ENCODE data around the gene RYK. TPM values are rescaled to one million over a fixed set of nuclear protein-coding genes. Genes with fewer than 3 reads are reported as not detected.
"Not testable (repeated sequence)": the region's sequence is repeated elsewhere in the genome, so short reads cannot be mapped to it uniquely, and the experiment has no call there.

RYK gene
- total and polyA plus RNA-seq, 8 donors: 15.8 to 128 (median 42.8) TPM

GRCh38 chr3:134281912-134282658 lies 31.4 kb upstream of the RYK start:
- DNase-seq: no peak
- Histone ChIP-seq H3K4me3 (no peak overlapping the region), H3K27me3 (no peaks in the 10 kb centered on the region), H3K27ac (no peak overlapping the region), H3K36me3 (no peaks in the 10 kb centered on the region), H3K9me3 (no peaks in the 10 kb centered on the region), H3K4me1 (no peaks in the 10 kb centered on the region)
- intact Hi-C loops (cut with DNase I; ENCODE audit: low total_unique reads): no loop called here
- TF ChIP-seq EP300 (IDR thresholded peaks at IDR 0.05): no peak
- no peak for TF ChIP-seq POLR2A (IDR thresholded peaks at IDR 0.05)
- no peak for TF ChIP-seq CTCF (IDR thresholded peaks at IDR 0.05)
- no peak for TF ChIP-seq POLR2AphosphoS5 (IDR thresholded peaks at IDR 0.05)
- WGBS, 5 donors: 81 to 94% (median 85%) methylated on average over 2 of the region's 2 CpGs

- no peaks in the 10 kb centered on the region for H3K36me3 ChIP-seq
- no peaks in the 10 kb centered on the region for H3K4me1 ChIP-seq
- no peak overlapping the region for H3K27ac ChIP-seq
- H3K4me3 ChIP-seq: no peak overlapping the region
- no peaks in the 10 kb centered on the region for H3K9me3 ChIP-seq
- no peaks in the 10 kb centered on the region for H3K27me3 ChIP-seq
- DNase-seq: peak in 1 of 2 donors; percentile 50
- TF ChIP-seq POLR2AphosphoS5 (IDR thresholded peaks at IDR 0.05) (no peak), CTCF (IDR thresholded peaks at IDR 0.05) (no peak), POLR2A (IDR thresholded peaks at IDR 0.05) (no peak), EP300 (IDR thresholded peaks at IDR 0.05) (no peak)
- WGBS, 5 donors: 52 to 70% (median 62%) methylated on average over 2 of the region's 2 CpGs
- intact Hi-C loops (cut with DNase I; ENCODE audit: low total_unique reads): no loop called here
These were observed 28.8 kb upstream of the RYK start for GRCh38 chr3:134279466-134279865.

- H3K4me1 ChIP-seq: no peaks in the 10 kb centered on the region
- no peaks in the 10 kb centered on the region for H3K9me3 ChIP-seq
- H3K27ac ChIP-seq: no peak overlapping the region
- peak in 1 of 2 donors; percentile 40 for DNase-seq
- intact Hi-C loops (cut with DNase I; ENCODE audit: low total_unique reads): no loop called here
- WGBS, 5 donors: 30 to 51% (median 39%) methylated on average over 3 of the region's 3 CpGs
- no peak for TF ChIP-seq EP300 (IDR thresholded peaks at IDR 0.05)
- TF ChIP-seq POLR2AphosphoS5 (IDR thresholded peaks at IDR 0.05): no peak
- no peak for TF ChIP-seq CTCF (IDR thresholded peaks at IDR 0.05)
- TF ChIP-seq POLR2A (IDR thresholded peaks at IDR 0.05): no peak
- H3K4me3 ChIP-seq: no peak overlapping the region
- H3K36me3 ChIP-seq: no peaks in the 10 kb centered on the region
- H3K27me3 ChIP-seq: no peaks in the 10 kb centered on the region
These were observed 26.5 kb upstream of the RYK start for GRCh38 chr3:134277066-134277660.

- 53 to 65% (median 60%) methylated on average over 3 of the region's 3 CpGs for WGBS, 5 donors
- no peaks in the 10 kb centered on the region for H3K9me3 ChIP-seq
- TF ChIP-seq EP300 (IDR thresholded peaks at IDR 0.05) (no peak), POLR2A (IDR thresholded peaks at IDR 0.05) (no peak), POLR2AphosphoS5 (IDR thresholded peaks at IDR 0.05) (no peak), CTCF (IDR thresholded peaks at IDR 0.05) (no peak)
- DNase-seq: no peak
- no peaks in the 10 kb centered on the region for H3K27me3 ChIP-seq
- no peaks in the 10 kb centered on the region for H3K4me1 ChIP-seq
- H3K36me3 ChIP-seq: no peaks in the 10 kb centered on the region
- H3K27ac ChIP-seq: no peak overlapping the region
- intact Hi-C loops (cut with DNase I; ENCODE audit: low total_unique reads): no loop called here
- H3K4me3 ChIP-seq: no peak overlapping the region
These were observed 25.4 kb upstream of the RYK start for GRCh38 chr3:134276086-134276485.

- intact Hi-C loops (cut with DNase I; ENCODE audit: low total_unique reads); DNase-seq; H3K4me3 ChIP-seq; H3K27ac ChIP-seq; H3K9me3 ChIP-seq; H3K36me3 ChIP-seq; H3K27me3 ChIP-seq; H3K4me1 ChIP-seq: not testable (repeated sequence)
These were observed 24.5 kb upstream of the RYK start for GRCh38 chr3:134275110-134275509.
